Measurements from ENCODE around the gene GRIK3. TPM values are rescaled to one million over a fixed set of nuclear protein-coding genes. Genes with fewer than 3 reads are reported as not detected.
A peak's percentile ranks its signal among the peaks of the same experiment; 100 is the strongest.

The GRIK3 gene
- total RNA-seq, 3 donors from 2014 or later (not counting 1 experiment from before 2014, with no cell fraction given), result not detected

DNA sequence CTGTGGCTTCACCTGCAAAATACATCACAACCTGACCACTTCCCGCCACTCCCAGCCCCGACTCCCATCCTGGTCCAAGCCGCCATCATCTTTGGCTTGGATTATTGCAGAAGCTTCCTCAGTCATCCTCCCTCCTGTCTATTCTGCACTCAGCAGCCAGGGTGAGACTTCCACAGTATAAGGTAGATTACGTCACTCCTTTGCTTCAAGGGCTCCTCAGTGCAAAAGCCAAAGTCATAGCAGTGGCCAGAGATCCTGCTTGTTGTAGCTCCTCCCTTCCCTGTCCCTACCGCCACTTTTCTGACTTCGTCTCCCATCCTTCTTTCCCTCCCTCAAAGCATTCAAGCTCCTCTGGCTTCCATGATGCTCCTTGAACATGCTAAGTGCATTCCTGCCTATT, 152.8 kb downstream of the GRIK3 start:
- TF ChIP-seq, protein P1, sequence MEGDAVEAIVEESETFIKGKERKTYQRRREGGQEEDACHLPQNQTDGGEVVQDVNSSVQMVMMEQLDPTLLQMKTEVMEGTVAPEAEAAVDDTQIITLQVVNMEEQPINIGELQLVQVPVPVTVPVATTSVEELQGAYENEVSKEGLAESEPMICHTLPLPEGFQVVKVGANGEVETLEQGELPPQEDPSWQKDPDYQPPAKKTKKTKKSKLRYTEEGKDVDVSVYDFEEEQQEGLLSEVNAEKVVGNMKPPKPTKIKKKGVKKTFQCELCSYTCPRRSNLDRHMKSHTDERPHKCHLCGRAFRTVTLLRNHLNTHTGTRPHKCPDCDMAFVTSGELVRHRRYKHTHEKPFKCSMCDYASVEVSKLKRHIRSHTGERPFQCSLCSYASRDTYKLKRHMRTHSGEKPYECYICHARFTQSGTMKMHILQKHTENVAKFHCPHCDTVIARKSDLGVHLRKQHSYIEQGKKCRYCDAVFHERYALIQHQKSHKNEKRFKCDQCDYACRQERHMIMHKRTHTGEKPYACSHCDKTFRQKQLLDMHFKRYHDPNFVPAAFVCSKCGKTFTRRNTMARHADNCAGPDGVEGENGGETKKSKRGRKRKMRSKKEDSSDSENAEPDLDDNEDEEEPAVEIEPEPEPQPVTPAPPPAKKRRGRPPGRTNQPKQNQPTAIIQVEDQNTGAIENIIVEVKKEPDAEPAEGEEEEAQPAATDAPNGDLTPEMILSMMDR (IDR thresholded peaks at IDR 0.05), result no peak
- DNase-seq (no peak), ATAC-seq (no peak)
- Mint-ChIP-seq H3K9me3 (no peaks in the 10 kb centered on the region), H3K36me3 (no peaks in the 10 kb centered on the region), H3K27ac (no peak overlapping the region), H3K4me3 (no peak overlapping the region), H3K4me1 (no peaks in the 10 kb centered on the region), H3K27me3 (ENCODE audit: low read depth in 2 of 2) (peaks cover 9 to 18% of the 10 kb centered on the region in 2 donors)
- WGBS (ENCODE audit: insufficient coverage), result 93% methylated on average over 6 of the region's 6 CpGs
- H3K36me3 ChIP-seq (ENCODE audit: control insufficient read depth, insufficient read depth, low read length), result no peaks in the 10 kb centered on the region
- no peak overlapping the region for H3K4me3 ChIP-seq (ENCODE audit: low read length)
- H3K9me3 ChIP-seq (ENCODE audit: control insufficient read depth, insufficient read depth, low read length), result no peaks in the 10 kb centered on the region
- no peak overlapping the region for H3K27ac ChIP-seq (ENCODE audit: low read length)
- intact Hi-C loops (cut with micrococcal nuclease), result no loop called here
- H3K27me3 ChIP-seq (ENCODE audit: control insufficient read depth, insufficient read depth, low read length), result no peaks in the 10 kb centered on the region
- no peaks in the 10 kb centered on the region for H3K4me1 ChIP-seq (ENCODE audit: control insufficient read depth, insufficient read depth, low read length)

DNA sequence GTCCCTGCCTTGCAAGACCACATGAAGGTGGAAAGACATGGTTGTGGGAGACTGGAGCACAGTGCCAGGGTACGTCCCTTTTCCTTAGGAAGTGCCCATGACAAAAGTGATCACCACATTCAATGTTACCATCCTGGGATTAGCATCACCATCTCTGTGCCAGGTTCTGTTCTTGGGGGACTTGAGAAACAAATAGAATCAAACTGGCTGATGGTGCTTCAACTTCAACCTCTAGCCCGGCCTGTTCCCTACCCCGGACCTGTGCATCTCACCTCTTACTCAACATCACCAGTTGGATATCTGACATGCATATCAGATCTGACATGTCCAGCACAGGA, 153.3 kb downstream of the GRIK3 start:
- no peak overlapping the region for H3K27ac Mint-ChIP-seq

GRCh38 chr1:36880155-36881067, 153.9 kb downstream of the GRIK3 start:
- 90% methylated on average over 22 of the region's 22 CpGs for WGBS (ENCODE audit: insufficient coverage)
- no peaks in the 10 kb centered on the region for H3K9me3 Mint-ChIP-seq
- no peaks in the 10 kb centered on the region for H3K9me3 ChIP-seq (ENCODE audit: control insufficient read depth, insufficient read depth, low read length)
- DNase-seq (peak in 1 of 2 donors; percentile 5), ATAC-seq (no peak)
- no peaks in the 10 kb centered on the region for H3K4me1 ChIP-seq (ENCODE audit: control insufficient read depth, insufficient read depth, low read length)
- no peak overlapping the region for H3K27ac ChIP-seq (ENCODE audit: low read length)
- H3K27me3 ChIP-seq (ENCODE audit: control insufficient read depth, insufficient read depth, low read length), result no peaks in the 10 kb centered on the region
- peaks cover 10 to 18% of the 10 kb centered on the region in 2 donors for H3K27me3 Mint-ChIP-seq (ENCODE audit: low read depth in 2 of 2)
- no peak overlapping the region for H3K4me3 ChIP-seq (ENCODE audit: low read length)
- H3K36me3 ChIP-seq (ENCODE audit: control insufficient read depth, insufficient read depth, low read length), result no peaks in the 10 kb centered on the region
- no peak overlapping the region for H3K27ac Mint-ChIP-seq
- no peak overlapping the region for H3K4me3 Mint-ChIP-seq
- H3K36me3 Mint-ChIP-seq, result no peaks in the 10 kb centered on the region
- H3K4me1 Mint-ChIP-seq, result no peaks in the 10 kb centered on the region
- TF ChIP-seq, protein P1 (IDR thresholded peaks at IDR 0.05), result no peak
- intact Hi-C loops (cut with micrococcal nuclease), result no loop called here

More for the DNA sequence above, 153.3 kb downstream of the GRIK3 start:
- no peak for ATAC-seq
- Mint-ChIP-seq H3K4me1 (no peaks in the 10 kb centered on the region), H3K27me3 (ENCODE audit: low read depth in 2 of 2) (peaks cover 10 to 18% of the 10 kb centered on the region in 2 donors), H3K9me3 (no peaks in the 10 kb centered on the region), H3K4me3 (no peak overlapping the region), H3K36me3 (no peaks in the 10 kb centered on the region)
- TF ChIP-seq, protein P1 (IDR thresholded peaks at IDR 0.05), result no peak
- intact Hi-C loops (cut with micrococcal nuclease), result no loop called here
- H3K4me3 ChIP-seq (ENCODE audit: low read length), result no peak overlapping the region
- WGBS (ENCODE audit: insufficient coverage), result 80% methylated on average over 3 of the region's 3 CpGs
- DNase-seq, result no peak
- no peaks in the 10 kb centered on the region for H3K36me3 ChIP-seq (ENCODE audit: control insufficient read depth, insufficient read depth, low read length)
- H3K27me3 ChIP-seq (ENCODE audit: control insufficient read depth, insufficient read depth, low read length), result no peaks in the 10 kb centered on the region
- no peaks in the 10 kb centered on the region for H3K4me1 ChIP-seq (ENCODE audit: control insufficient read depth, insufficient read depth, low read length)
- H3K27ac ChIP-seq (ENCODE audit: low read length), result no peak overlapping the region
- H3K9me3 ChIP-seq (ENCODE audit: control insufficient read depth, insufficient read depth, low read length), result no peaks in the 10 kb centered on the region
